Measurements from ENCODE around the gene YAF2. TPM values are rescaled to one million over a fixed set of nuclear protein-coding genes. Genes with fewer than 3 reads are reported as not detected.

Gene YAF2
- total RNA-seq, 3 donors from 2014 or later (not counting 1 experiment from before 2014, with no cell fraction given), result 96.2 to 124 (median 101) TPM

DNA sequence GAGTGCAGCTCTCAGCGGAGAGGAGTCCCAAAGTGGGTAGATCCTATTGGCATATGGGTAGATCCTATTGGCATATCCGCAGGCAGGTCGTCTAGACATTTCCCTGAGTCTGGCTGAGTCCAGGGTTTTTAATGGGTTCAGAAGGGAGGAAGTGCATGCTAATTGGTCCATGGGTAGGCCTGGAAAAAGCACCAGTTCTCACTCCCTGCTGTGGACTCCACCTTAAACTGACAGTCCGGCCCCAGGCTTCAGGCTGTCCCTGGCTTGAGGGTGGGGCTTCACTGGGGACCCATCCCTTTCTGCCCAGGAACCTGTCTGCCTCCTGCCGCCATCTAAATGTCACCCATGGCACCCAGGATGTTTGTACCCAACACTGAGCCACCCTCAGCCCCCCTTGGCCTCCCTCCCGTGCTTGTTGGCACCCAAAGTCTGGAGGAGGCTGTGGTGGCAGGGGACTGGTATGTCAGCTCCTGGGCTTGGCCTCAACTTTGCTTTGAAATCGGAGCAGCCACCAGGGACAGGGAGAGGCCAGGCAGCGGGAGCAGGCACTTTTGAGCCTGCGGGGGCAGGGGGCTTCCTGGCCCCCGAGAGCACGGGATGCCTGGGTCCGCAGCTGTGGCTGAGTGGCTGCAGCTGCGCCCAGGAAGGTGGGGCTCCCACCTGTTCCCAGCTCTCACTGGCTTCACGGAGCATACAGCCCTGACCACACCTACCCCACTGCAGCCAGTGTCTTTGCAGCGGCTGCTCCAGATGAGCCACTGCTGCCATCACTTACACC, 29.6 kb upstream of the YAF2 start:
- Mint-ChIP-seq H3K27ac (no peak overlapping the region), H3K9me3 (no peaks in the 10 kb centered on the region), H3K27me3 (ENCODE audit: low read depth in 2 of 2) (peaks cover 5 to 9% of the 10 kb centered on the region in 2 donors), H3K4me1 (peaks cover 0 to 7% of the 10 kb centered on the region in 2 donors), H3K4me3 (no peak overlapping the region), H3K36me3 (no peaks in the 10 kb centered on the region)
- TF ChIP-seq, protein P1, sequence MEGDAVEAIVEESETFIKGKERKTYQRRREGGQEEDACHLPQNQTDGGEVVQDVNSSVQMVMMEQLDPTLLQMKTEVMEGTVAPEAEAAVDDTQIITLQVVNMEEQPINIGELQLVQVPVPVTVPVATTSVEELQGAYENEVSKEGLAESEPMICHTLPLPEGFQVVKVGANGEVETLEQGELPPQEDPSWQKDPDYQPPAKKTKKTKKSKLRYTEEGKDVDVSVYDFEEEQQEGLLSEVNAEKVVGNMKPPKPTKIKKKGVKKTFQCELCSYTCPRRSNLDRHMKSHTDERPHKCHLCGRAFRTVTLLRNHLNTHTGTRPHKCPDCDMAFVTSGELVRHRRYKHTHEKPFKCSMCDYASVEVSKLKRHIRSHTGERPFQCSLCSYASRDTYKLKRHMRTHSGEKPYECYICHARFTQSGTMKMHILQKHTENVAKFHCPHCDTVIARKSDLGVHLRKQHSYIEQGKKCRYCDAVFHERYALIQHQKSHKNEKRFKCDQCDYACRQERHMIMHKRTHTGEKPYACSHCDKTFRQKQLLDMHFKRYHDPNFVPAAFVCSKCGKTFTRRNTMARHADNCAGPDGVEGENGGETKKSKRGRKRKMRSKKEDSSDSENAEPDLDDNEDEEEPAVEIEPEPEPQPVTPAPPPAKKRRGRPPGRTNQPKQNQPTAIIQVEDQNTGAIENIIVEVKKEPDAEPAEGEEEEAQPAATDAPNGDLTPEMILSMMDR (IDR thresholded peaks at IDR 0.05), result no peak
- no peaks in the 10 kb centered on the region for H3K9me3 ChIP-seq (ENCODE audit: control insufficient read depth, insufficient read depth, low read length)
- H3K4me3 ChIP-seq (ENCODE audit: low read length), result no peak overlapping the region
- H3K36me3 ChIP-seq (ENCODE audit: control insufficient read depth, insufficient read depth, low read length), result no peaks in the 10 kb centered on the region
- no peaks in the 10 kb centered on the region for H3K4me1 ChIP-seq (ENCODE audit: control insufficient read depth, insufficient read depth, low read length)
- DNase-seq (no peak), ATAC-seq (no peak)
- no peaks in the 10 kb centered on the region for H3K27me3 ChIP-seq (ENCODE audit: control insufficient read depth, insufficient read depth, low read length)
- 91% methylated on average over 15 of the region's 15 CpGs for WGBS (ENCODE audit: insufficient coverage)
- intact Hi-C loops (cut with micrococcal nuclease), result no loop called here
- H3K27ac ChIP-seq (ENCODE audit: low read length), result no peak overlapping the region

DNA sequence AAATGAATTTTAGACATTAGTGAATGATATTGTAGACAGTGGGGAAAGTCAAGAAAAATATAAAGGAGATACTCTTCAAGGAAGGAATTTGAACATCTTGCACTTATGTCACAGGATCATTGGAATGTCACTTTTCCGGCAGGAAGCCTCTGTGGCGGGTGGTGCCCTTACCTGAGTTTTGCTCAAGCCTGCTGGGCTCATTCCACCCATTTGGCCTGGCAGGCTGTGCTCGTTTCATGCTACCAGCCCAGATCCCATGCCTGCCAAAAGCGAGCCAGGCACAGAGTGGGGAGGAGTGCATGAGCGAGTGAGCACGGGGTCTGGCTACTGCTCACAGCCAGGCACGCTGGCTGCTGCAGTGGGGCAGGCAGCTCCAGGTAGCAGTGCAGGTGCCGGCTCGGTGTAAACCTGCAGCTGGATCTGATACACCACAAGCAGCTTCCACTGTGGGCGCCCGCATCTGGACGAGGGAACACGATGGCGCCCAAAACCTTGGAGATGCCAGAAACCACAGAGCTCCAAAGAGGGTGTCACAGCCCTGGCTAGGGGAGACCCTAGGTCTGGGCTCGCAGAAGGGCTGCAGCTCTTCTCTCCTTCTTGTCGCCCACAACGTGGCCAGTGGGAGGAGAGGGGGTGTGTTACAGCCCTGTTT, 28.7 kb upstream of the YAF2 start:
- no peaks in the 10 kb centered on the region for H3K9me3 ChIP-seq (ENCODE audit: control insufficient read depth, insufficient read depth, low read length)
- WGBS (ENCODE audit: insufficient coverage), result 94% methylated on average over 15 of the region's 17 CpGs
- no peaks in the 10 kb centered on the region for H3K9me3 Mint-ChIP-seq
- H3K4me1 ChIP-seq (ENCODE audit: control insufficient read depth, insufficient read depth, low read length), result no peaks in the 10 kb centered on the region
- no peaks in the 10 kb centered on the region for H3K36me3 Mint-ChIP-seq
- DNase-seq (no peak), ATAC-seq (no peak)
- H3K27ac ChIP-seq (ENCODE audit: low read length), result no peak overlapping the region
- no peaks in the 10 kb centered on the region for H3K27me3 ChIP-seq (ENCODE audit: control insufficient read depth, insufficient read depth, low read length)
- no peak overlapping the region for H3K4me3 ChIP-seq (ENCODE audit: low read length)
- no peak overlapping the region for H3K27ac Mint-ChIP-seq
- TF ChIP-seq, protein P1 (IDR thresholded peaks at IDR 0.05), result no peak
- H3K4me1 Mint-ChIP-seq, result peaks cover 0 to 7% of the 10 kb centered on the region in 2 donors
- intact Hi-C loops (cut with micrococcal nuclease), result no loop called here
- H3K27me3 Mint-ChIP-seq (ENCODE audit: low read depth in 2 of 2), result peaks cover 5 to 9% of the 10 kb centered on the region in 2 donors
- H3K4me3 Mint-ChIP-seq, result no peak overlapping the region
- no peaks in the 10 kb centered on the region for H3K36me3 ChIP-seq (ENCODE audit: control insufficient read depth, insufficient read depth, low read length)

DNA sequence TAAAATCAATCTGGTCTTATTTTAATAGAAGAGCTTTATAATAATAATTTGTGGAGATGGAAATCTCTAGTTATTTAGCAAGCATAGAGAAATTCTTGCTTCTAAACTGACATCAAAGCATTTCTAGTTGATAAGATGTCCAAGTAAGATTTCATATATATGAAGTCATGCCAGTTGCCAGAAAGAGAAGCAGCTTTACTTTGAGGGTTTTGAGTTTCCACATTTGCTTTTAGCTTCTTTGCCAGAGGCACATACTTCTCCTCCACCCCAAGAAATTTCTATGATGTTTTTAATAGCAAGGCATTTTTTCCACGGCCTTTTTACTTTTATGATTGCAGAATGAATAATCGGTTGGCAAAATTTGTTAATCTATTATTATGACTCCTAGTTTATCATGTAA, 24.2 kb upstream of the YAF2 start:
- DNase-seq (no peak), ATAC-seq (no peak)
- intact Hi-C loops (cut with micrococcal nuclease), result no loop called here
- no peak overlapping the region for H3K27ac Mint-ChIP-seq
- no peak overlapping the region for H3K4me3 ChIP-seq (ENCODE audit: low read length)
- no peaks in the 10 kb centered on the region for H3K4me1 ChIP-seq (ENCODE audit: control insufficient read depth, insufficient read depth, low read length)
- TF ChIP-seq, protein P1 (IDR thresholded peaks at IDR 0.05), result no peak
- H3K36me3 ChIP-seq (ENCODE audit: control insufficient read depth, insufficient read depth, low read length), result no peaks in the 10 kb centered on the region
- H3K27me3 ChIP-seq (ENCODE audit: control insufficient read depth, insufficient read depth, low read length), result no peaks in the 10 kb centered on the region
- WGBS (ENCODE audit: insufficient coverage), result no CpG with 5 or more reads among the region's 2 CpGs
- no peaks in the 10 kb centered on the region for H3K9me3 ChIP-seq (ENCODE audit: control insufficient read depth, insufficient read depth, low read length)
- H3K27ac ChIP-seq (ENCODE audit: low read length), result no peak overlapping the region
- no peaks in the 10 kb centered on the region for H3K9me3 Mint-ChIP-seq
- H3K4me3 Mint-ChIP-seq, result no peak overlapping the region
- peaks cover 5% of the 10 kb centered on the region in 2 donors for H3K27me3 Mint-ChIP-seq (ENCODE audit: low read depth in 2 of 2)
- no peaks in the 10 kb centered on the region for H3K4me1 Mint-ChIP-seq
- H3K36me3 Mint-ChIP-seq, result no peaks in the 10 kb centered on the region
